H1 (cell line): ENCODE measurements around the gene ALK. TPM values are rescaled to one million over a fixed set of nuclear protein-coding genes. Genes with fewer than 3 reads are reported as not detected.

Experiments
- CTBP2 ChIP-seq: IDR thresholded peaks from 2 replicates; pipeline ENCODE4 v1.7.0; 2011; ENCODE audit warnings: borderline replicate concordance, mild to moderate bottlenecking, moderate library complexity, mixed read lengths, low read length; ENCODE audit not compliant: insufficient read depth, insufficient read length
- FOSL1 ChIP-seq: IDR thresholded peaks from 2 replicates; pipeline ENCODE4 v1.6.1; 2011; ENCODE audit warnings: mild to moderate bottlenecking, low read depth, low read length, moderate library complexity; ENCODE audit not compliant: insufficient read depth
- POLR2AphosphoS5 ChIP-seq: IDR thresholded peaks from 2 replicates; pipeline ENCODE4 v1.6.1; 2011; ENCODE audit warnings: low read depth, low read length
- RAD21 ChIP-seq, 2 experiments: IDR thresholded peaks in 1 of 2; conservative IDR thresholded peaks in 1 of 2; 2 replicates each; pipeline ENCODE4 v1.6.1; 2011; ENCODE audit warnings: low read depth in 2 of 2, low read length in 2 of 2, improper control_type of control experiment in 1 of 2, inconsistent platforms in 1 of 2, mild to moderate bottlenecking in 1 of 2, moderate library complexity in 1 of 2
- RBBP5 ChIP-seq: IDR thresholded peaks from 2 replicates; pipeline ENCODE4 v1.7.1; 2012; ENCODE audit warnings: low read depth, mild to moderate bottlenecking, inconsistent platforms, low read length, moderate library complexity, borderline replicate concordance
- polyA plus RNA-seq, 7 experiments: library from polyadenylated mRNA; depleted of rRNA in 3 of 7; stranded (reverse) in 5 of 7; unstranded in 2 of 7; fragments of >200 nt in 5 of 7; fragments of 200-250 nt in 2 of 7; gene quantifications; 1 replicate in 5 of 7; 2 replicates in 1 of 7; 4 replicates in 1 of 7; pipeline versions ENCODE4 v1.2.1 to v1.2.3, GENCODE V29; 2011 to 2013; ENCODE audit warnings: missing spikeins in 2 of 7, mixed read lengths in 2 of 7
- total RNA-seq: library from RNA; stranded (reverse); fragmentation: NEBNext Ultra II Directional; extraction: Animal tissue kit (Norgen Biotek cat#: 25700); gene quantifications from 2 replicates; pipeline ENCODE4 v1.2.1, GENCODE V29; 2021
- TF ChIP-seq, protein P1 (sequence below), 3 experiments: IDR thresholded peaks; 1 replicate in 2 of 3; 2 replicates in 1 of 3; pipeline versions ENCODE4 v1.5.1 to v1.6.1; 2011; ENCODE audit warnings: low read length in 3 of 3, mild to moderate bottlenecking in 3 of 3, inconsistent platforms in 2 of 3, low read depth in 1 of 3, moderate library complexity in 1 of 3; ENCODE audit not compliant: insufficient read depth in 1 of 3; ENCODE audit errors: control extremely low read depth in 1 of 3
- TF ChIP-seq, protein P2 (sequence below): IDR thresholded peaks from 2 replicates; pipeline ENCODE4 v1.6.1; 2012; ENCODE audit warnings: inconsistent platforms

ALK gene
- total and polyA plus RNA-seq, 2 of the 8 experiments (the other 6 are each of a cell fraction or from before 2014, with no cell fraction given), result 0.02 to 0.09 TPM

DNA sequence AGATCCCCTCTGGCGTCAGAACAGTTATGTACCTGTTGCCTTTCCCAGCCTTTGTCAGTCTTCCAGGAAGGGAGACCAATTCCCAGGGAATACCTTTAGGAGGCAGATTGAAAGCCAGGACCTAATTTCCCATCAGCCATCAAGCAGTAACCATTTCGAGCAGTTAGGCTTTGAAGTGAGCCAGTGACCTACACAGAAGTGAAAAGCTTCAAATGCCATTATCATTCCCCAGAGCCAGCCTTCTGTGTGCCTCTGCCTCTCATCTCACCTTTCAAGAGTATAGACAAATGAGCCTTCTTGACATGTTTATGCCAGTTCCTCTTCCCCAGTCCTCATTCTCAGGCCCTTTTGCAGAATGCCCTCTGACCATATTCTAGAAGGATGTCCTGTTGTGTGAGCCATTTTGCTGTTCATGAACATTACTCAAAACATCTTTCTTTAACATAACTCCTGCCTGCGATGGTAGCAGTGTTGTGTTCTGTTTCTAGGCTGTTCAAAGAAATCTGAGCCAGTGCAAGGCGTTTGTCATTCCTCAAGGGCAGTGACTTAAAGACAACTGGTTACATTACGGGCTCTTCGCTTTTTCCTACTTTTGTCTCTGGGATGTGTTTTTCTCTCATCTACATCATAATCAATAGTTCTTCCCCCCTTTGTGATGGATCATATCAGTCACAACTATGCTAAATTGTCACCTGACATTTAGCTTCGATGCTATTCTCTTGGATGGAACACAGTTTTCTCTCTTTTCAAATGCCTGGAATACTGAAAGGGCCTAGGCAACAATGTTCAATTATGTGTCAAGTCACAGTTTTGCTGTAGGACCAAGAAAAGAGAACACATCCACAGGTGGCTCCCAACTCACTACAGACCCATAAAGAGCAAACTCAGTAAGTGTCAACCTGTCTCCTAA, 138.6 kb downstream of the ALK start (continued):
- TF ChIP-seq, protein P1, sequence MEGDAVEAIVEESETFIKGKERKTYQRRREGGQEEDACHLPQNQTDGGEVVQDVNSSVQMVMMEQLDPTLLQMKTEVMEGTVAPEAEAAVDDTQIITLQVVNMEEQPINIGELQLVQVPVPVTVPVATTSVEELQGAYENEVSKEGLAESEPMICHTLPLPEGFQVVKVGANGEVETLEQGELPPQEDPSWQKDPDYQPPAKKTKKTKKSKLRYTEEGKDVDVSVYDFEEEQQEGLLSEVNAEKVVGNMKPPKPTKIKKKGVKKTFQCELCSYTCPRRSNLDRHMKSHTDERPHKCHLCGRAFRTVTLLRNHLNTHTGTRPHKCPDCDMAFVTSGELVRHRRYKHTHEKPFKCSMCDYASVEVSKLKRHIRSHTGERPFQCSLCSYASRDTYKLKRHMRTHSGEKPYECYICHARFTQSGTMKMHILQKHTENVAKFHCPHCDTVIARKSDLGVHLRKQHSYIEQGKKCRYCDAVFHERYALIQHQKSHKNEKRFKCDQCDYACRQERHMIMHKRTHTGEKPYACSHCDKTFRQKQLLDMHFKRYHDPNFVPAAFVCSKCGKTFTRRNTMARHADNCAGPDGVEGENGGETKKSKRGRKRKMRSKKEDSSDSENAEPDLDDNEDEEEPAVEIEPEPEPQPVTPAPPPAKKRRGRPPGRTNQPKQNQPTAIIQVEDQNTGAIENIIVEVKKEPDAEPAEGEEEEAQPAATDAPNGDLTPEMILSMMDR (IDR thresholded peaks at IDR 0.05; ENCODE audit: control extremely low read depth in 1 of 3, insufficient read depth in 1 of 3, low read depth in 1 of 3, low read length in 3 of 3), result no peak
- TF ChIP-seq CTBP2, result no peak
- no peak for TF ChIP-seq RBBP5
- TF ChIP-seq RAD21 (IDR thresholded peaks at IDR 0.05 in 1 of 2, conservative IDR thresholded peaks at IDR 0.05 in 1 of 2; ENCODE audit: low read depth in 2 of 2, low read length in 2 of 2), result no peak
- TF ChIP-seq FOSL1, result no peak
- TF ChIP-seq, protein P2, sequence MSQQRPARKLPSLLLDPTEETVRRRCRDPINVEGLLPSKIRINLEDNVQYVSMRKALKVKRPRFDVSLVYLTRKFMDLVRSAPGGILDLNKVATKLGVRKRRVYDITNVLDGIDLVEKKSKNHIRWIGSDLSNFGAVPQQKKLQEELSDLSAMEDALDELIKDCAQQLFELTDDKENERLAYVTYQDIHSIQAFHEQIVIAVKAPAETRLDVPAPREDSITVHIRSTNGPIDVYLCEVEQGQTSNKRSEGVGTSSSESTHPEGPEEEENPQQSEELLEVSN, result no peak
- no peak for TF ChIP-seq POLR2AphosphoS5
